Measurements from ENCODE around the gene DNAJC9.
"Not testable (repeated sequence)": the region's sequence is repeated elsewhere in the genome, so short reads cannot be mapped to it uniquely, and the experiment has no call there.

The DNAJC9 gene

DNA sequence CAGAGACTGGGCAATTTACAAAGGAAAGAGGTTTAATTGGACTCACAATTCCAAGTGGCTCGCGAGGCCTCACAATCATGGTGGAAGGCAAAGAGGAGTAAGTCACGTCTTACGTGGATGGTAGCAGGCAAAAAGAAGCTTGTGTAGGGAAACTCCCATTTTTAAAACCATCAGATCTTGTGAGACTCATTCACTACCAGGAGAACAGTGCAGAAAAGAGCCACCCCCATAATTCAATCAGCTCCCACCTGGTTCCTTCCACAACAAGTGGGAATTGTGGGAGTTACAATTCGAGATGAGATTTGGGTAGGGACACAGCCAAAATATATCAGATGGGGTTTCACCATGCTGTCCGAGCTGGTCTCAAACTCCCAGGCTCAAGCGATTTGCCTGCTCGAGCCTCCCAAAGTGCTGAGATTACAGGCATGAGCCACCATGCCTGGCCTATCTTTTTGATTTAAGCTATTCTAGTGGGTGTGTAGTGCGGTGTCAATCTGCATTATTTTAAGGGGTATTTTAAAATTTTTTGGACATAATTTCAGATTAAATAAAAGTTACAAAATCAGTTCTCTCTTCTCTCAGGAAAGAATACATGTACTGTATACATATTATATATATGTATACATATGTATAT lies 14.4 kb upstream of the DNAJC9 start:
- Histone ChIP-seq H3K9me3 (ENCODE audit: insufficient read depth, low read depth, low read length) (no peaks in the 10 kb centered on the region), H3K4me2 (ENCODE audit: low read depth, low read length, poor library complexity, severe bottlenecking) (no peak overlapping the region), H3K9me2 (replicated peaks; ENCODE audit: low read depth, low read length) (no peaks in the 10 kb centered on the region), H3K27me3 (ENCODE audit: insufficient read depth, low read length, poor library complexity, severe bottlenecking) (no peaks in the 10 kb centered on the region), H2AFZ (ENCODE audit: low read length) (no peak overlapping the region), H3K4me3 (ENCODE audit: low read length, poor library complexity, severe bottlenecking) (no peak overlapping the region), H4K20me1 (ENCODE audit: insufficient read depth, low read length, poor library complexity, severe bottlenecking) (no peaks in the 10 kb centered on the region), H3K79me2 (ENCODE audit: insufficient read depth, low read length) (no peaks in the 10 kb centered on the region), H3K9ac (ENCODE audit: low read depth, low read length, poor library complexity, severe bottlenecking) (no peak overlapping the region), H3F3A (ENCODE audit: low read depth) (no peaks in the 10 kb centered on the region), H3K4me1 (ENCODE audit: insufficient read depth, low read length, poor library complexity, severe bottlenecking) (no peaks in the 10 kb centered on the region), H3K36me3 (ENCODE audit: insufficient read depth, low read length) (no peaks in the 10 kb centered on the region)
- TF ChIP-seq EZH2phosphoT487 (IDR thresholded peaks at IDR 0.05; ENCODE audit: borderline replicate concordance), result no peak
- TF ChIP-seq, protein P1, sequence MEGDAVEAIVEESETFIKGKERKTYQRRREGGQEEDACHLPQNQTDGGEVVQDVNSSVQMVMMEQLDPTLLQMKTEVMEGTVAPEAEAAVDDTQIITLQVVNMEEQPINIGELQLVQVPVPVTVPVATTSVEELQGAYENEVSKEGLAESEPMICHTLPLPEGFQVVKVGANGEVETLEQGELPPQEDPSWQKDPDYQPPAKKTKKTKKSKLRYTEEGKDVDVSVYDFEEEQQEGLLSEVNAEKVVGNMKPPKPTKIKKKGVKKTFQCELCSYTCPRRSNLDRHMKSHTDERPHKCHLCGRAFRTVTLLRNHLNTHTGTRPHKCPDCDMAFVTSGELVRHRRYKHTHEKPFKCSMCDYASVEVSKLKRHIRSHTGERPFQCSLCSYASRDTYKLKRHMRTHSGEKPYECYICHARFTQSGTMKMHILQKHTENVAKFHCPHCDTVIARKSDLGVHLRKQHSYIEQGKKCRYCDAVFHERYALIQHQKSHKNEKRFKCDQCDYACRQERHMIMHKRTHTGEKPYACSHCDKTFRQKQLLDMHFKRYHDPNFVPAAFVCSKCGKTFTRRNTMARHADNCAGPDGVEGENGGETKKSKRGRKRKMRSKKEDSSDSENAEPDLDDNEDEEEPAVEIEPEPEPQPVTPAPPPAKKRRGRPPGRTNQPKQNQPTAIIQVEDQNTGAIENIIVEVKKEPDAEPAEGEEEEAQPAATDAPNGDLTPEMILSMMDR (conservative IDR thresholded peaks at IDR 0.05; ENCODE audit: low read length), result no peak

DNA sequence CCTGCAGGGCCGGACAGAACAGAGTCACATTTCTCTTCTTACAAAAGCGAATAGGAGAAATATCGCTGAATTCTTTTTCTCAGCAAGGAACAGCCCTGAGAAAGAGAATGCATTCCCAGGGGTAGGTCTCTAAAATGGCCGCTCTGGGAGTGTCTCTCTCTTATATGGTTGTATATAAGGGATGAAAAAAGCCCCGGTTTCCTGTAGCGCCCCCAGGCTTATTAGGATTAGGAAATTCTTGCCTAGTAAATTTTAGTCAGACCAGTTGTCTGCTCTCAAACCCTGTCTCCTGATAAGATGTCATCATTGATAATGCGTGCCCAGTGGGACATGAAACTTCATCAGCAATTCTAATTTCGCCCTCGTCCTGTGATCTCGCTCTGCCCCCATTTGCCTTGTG lies 11.6 kb upstream of the DNAJC9 start:
- not testable (repeated sequence) for H3K4me3 ChIP-seq (ENCODE audit: low read length, poor library complexity, severe bottlenecking); H4K20me1 ChIP-seq (ENCODE audit: insufficient read depth, low read length, poor library complexity, severe bottlenecking); H3K4me1 ChIP-seq (ENCODE audit: insufficient read depth, low read length, poor library complexity, severe bottlenecking); H3K79me2 ChIP-seq (ENCODE audit: insufficient read depth, low read length); H3F3A ChIP-seq (ENCODE audit: low read depth); H3K27me3 ChIP-seq (ENCODE audit: insufficient read depth, low read length, poor library complexity, severe bottlenecking); H2AFZ ChIP-seq (ENCODE audit: low read length); H3K4me2 ChIP-seq (ENCODE audit: low read depth, low read length, poor library complexity, severe bottlenecking); H3K9me3 ChIP-seq (ENCODE audit: insufficient read depth, low read depth, low read length); H3K9ac ChIP-seq (ENCODE audit: low read depth, low read length, poor library complexity, severe bottlenecking); H3K36me3 ChIP-seq (ENCODE audit: insufficient read depth, low read length); H3K9me2 ChIP-seq (replicated peaks; ENCODE audit: low read depth, low read length)

DNA sequence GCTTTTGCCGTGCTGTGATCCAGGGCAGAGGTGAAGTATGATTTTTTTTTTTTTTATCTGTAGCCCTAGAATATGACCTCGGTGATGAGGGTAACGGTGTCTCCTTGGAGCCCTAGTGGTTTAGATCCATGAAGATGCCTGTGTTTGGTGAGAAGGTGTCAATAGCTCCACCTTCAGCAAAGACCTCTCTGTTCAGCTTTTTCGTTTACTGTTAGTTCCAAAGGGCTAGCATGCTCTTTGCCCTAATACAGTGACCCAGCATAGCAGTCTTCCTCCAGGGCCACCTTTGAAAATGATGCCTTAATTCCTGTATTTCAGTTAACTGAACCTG lies 6.1 kb upstream of the DNAJC9 start:
- peak overlapping the region; percentile 81 for H3K4me3 ChIP-seq (ENCODE audit: low read length, poor library complexity, severe bottlenecking)
- no peak for TF ChIP-seq EZH2phosphoT487 (IDR thresholded peaks at IDR 0.05; ENCODE audit: borderline replicate concordance)
- TF ChIP-seq, protein P1 (conservative IDR thresholded peaks at IDR 0.05; ENCODE audit: low read length), result peak; percentile 35
- H3K79me2 ChIP-seq (ENCODE audit: insufficient read depth, low read length), result peaks cover 53% of the 10 kb centered on the region
- H3K9me2 ChIP-seq (replicated peaks; ENCODE audit: low read depth, low read length), result no peaks in the 10 kb centered on the region
- H3K9me3 ChIP-seq (ENCODE audit: insufficient read depth, low read depth, low read length), result no peaks in the 10 kb centered on the region
- peaks cover 8% of the 10 kb centered on the region for H4K20me1 ChIP-seq (ENCODE audit: insufficient read depth, low read length, poor library complexity, severe bottlenecking)
- peak overlapping the region; percentile 94 for H2AFZ ChIP-seq (ENCODE audit: low read length)
- H3K27me3 ChIP-seq (ENCODE audit: insufficient read depth, low read length, poor library complexity, severe bottlenecking), result no peaks in the 10 kb centered on the region
- no peaks in the 10 kb centered on the region for H3F3A ChIP-seq (ENCODE audit: low read depth)
- H3K9ac ChIP-seq (ENCODE audit: low read depth, low read length, poor library complexity, severe bottlenecking), result peak overlapping the region; percentile 98
- no peaks in the 10 kb centered on the region for H3K36me3 ChIP-seq (ENCODE audit: insufficient read depth, low read length)
- H3K4me1 ChIP-seq (ENCODE audit: insufficient read depth, low read length, poor library complexity, severe bottlenecking), result peaks cover 13% of the 10 kb centered on the region
- peak overlapping the region; percentile 75 for H3K4me2 ChIP-seq (ENCODE audit: low read depth, low read length, poor library complexity, severe bottlenecking)
